Measurements from ENCODE around the gene SCGB3A2.

The SCGB3A2 gene

GRCh38 chr5:147893820-147894219, 15.3 kb downstream of the SCGB3A2 start:
- no peak for DNase-seq
- in situ Hi-C loops (cut with HindIII; ENCODE audit: low pct_ligation_motif_present, low pct_unique_long_range_greater_than_20kb, low sequenced_read_pairs): no loop called here

DNA sequence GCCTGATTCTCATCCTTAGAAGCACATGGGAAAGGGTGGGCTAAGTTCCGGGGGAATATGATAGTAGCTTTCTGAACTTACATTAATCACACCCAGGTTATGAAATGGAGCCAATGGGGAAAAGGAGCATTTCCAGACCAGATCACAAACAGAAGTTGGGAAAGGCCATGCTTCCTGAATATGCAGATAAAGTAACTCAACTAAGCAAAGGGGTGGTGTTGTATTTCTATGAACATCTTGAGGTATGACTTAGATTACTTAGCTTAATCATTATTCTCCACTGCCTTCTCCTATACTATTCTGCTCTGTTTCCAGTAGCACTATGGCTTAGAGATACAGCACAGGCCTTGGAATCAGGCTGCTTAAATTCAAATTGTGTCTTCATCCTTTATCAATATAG, 17.4 kb downstream of the SCGB3A2 start:
- in situ Hi-C loops (cut with HindIII; ENCODE audit: low pct_ligation_motif_present, low pct_unique_long_range_greater_than_20kb, low sequenced_read_pairs): no loop called here
- DNase-seq: no peak

- no peak for DNase-seq
- in situ Hi-C loops (cut with HindIII; ENCODE audit: low pct_ligation_motif_present, low pct_unique_long_range_greater_than_20kb, low sequenced_read_pairs): no loop called here
Observed at GRCh38 chr5:147898875-147899401, 20.4 kb downstream of the SCGB3A2 start.

GRCh38 chr5:147901599-147902039, 23.1 kb downstream of the SCGB3A2 start:
- DNase-seq: no peak
- in situ Hi-C loops (cut with HindIII; ENCODE audit: low pct_ligation_motif_present, low pct_unique_long_range_greater_than_20kb, low sequenced_read_pairs): no loop called here

- in situ Hi-C loops (cut with HindIII; ENCODE audit: low pct_ligation_motif_present, low pct_unique_long_range_greater_than_20kb, low sequenced_read_pairs): no loop called here
- no peak for DNase-seq
Observed at GRCh38 chr5:147902609-147903115, 24.2 kb downstream of the SCGB3A2 start.

GRCh38 chr5:147904110-147904509, 25.6 kb downstream of the SCGB3A2 start:
- in situ Hi-C loops (cut with HindIII; ENCODE audit: low pct_ligation_motif_present, low pct_unique_long_range_greater_than_20kb, low sequenced_read_pairs): no loop called here

DNA sequence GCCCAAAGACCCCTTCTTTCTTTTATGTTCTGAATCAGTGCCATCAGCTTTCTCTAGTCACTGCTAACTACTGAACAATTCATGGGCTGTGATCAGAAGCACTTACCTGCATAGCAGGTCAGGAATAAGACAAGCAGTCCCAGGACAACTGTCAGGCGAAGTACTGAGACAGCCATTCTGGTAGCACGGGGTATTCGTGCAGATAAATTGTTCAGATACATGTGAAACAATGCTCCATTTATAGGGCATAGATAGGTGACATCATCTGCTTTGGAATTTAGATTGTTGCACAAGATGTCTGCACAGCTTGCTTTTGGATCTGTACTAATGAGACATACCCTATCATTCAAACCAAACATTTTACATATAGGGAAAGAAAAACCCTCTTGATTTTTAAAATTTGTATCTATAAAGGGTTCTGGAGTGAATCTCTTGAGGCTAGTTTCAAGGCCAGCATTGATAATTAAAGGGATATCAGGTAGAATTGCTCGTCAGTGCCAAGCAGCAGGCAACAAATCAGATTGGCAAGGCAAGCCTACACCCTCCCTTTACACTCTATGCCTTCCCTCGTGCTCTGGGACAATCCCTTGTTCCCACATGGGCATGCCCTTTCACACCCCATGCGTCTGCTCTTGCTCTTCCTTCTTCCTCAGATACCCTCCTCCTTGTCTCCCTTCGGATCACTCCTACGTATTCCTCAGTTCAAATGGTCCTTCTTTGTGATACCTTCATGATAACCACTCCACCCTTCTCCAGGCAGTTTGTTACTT, 28.0 kb downstream of the SCGB3A2 start, which contains the start of gene C5orf46:
Gene C5orf46, minus strand, starts transcription at position 213 of the 770 bp plus-strand sequence. Its CDS starts 37 bp downstream, at position 176.
- in situ Hi-C loops (cut with HindIII; ENCODE audit: low pct_ligation_motif_present, low pct_unique_long_range_greater_than_20kb, low sequenced_read_pairs): no loop called here
- DNase-seq: no peak

More at GRCh38 chr5:147904110-147904509, 25.6 kb downstream of the SCGB3A2 start:
- no peak for DNase-seq

DNA sequence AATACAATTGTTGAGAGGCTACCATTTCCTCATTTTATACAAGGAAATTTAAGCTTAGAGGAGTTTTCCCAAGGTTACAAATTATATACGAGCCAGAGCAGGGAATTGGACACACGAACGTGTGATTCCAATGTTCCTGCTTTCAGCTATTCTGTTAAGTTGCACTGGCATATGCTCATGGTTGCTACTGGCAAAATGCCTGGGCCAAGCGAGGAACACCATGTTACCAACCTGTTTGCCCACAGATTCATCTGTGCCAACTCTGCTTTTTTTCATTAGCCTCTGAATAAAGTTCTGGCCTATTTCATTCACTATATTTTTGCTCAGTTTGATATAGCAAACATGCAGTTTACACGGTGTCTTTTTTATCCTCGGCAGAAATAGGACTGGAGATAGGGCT, 32.9 kb downstream of the SCGB3A2 start:
- in situ Hi-C loops (cut with HindIII; ENCODE audit: low pct_ligation_motif_present, low pct_unique_long_range_greater_than_20kb, low sequenced_read_pairs): no loop called here
- DNase-seq: no peak

- in situ Hi-C loops (cut with HindIII; ENCODE audit: low pct_ligation_motif_present, low pct_unique_long_range_greater_than_20kb, low sequenced_read_pairs): no loop called here
- DNase-seq: no peak
Observed at GRCh38 chr5:147912011-147912410, 33.5 kb downstream of the SCGB3A2 start.

- in situ Hi-C loops (cut with HindIII; ENCODE audit: low pct_ligation_motif_present, low pct_unique_long_range_greater_than_20kb, low sequenced_read_pairs): no loop called here
- DNase-seq: no peak
Observed at GRCh38 chr5:147913786-147914185, 35.3 kb downstream of the SCGB3A2 start.

- DNase-seq: no peak
- in situ Hi-C loops (cut with HindIII; ENCODE audit: low pct_ligation_motif_present, low pct_unique_long_range_greater_than_20kb, low sequenced_read_pairs): no loop called here
Observed at GRCh38 chr5:147918101-147918685, 39.7 kb downstream of the SCGB3A2 start.

GRCh38 chr5:147918899-147919298, 40.4 kb downstream of the SCGB3A2 start:
- DNase-seq: no peak
- in situ Hi-C loops (cut with HindIII; ENCODE audit: low pct_ligation_motif_present, low pct_unique_long_range_greater_than_20kb, low sequenced_read_pairs): no loop called here

- DNase-seq: no peak
- in situ Hi-C loops (cut with HindIII; ENCODE audit: low pct_ligation_motif_present, low pct_unique_long_range_greater_than_20kb, low sequenced_read_pairs): no loop called here
Observed at GRCh38 chr5:147920420-147921030, 42.0 kb downstream of the SCGB3A2 start.

DNA sequence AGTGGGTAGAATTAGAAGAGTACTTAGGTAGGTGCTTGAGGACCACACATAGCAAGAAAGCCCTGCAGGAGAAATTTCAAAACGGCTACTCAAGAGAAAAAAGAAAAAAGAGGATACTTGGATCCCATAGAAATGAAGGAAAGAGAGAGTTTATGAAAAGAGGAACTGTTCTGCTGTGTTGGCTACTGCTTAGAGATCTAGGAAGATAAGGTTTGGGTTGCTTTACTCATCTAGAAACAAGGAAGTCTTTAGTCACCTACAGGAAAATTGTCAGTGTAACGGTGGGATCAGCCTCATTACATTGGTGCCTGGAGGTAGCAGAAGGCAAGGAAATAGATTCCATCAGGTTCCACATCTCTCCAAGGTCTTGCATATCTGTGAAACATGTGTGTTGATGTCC, 42.6 kb downstream of the SCGB3A2 start:
- in situ Hi-C loops (cut with HindIII; ENCODE audit: low pct_ligation_motif_present, low pct_unique_long_range_greater_than_20kb, low sequenced_read_pairs): no loop called here

GRCh38 chr5:147925020-147925419, 46.5 kb downstream of the SCGB3A2 start:
- DNase-seq: no peak
- in situ Hi-C loops (cut with HindIII; ENCODE audit: low pct_ligation_motif_present, low pct_unique_long_range_greater_than_20kb, low sequenced_read_pairs): no loop called here

More for the DNA sequence above, 42.6 kb downstream of the SCGB3A2 start:
- DNase-seq: no peak

- no peak for DNase-seq
- in situ Hi-C loops (cut with HindIII; ENCODE audit: low pct_ligation_motif_present, low pct_unique_long_range_greater_than_20kb, low sequenced_read_pairs): no loop called here
Observed at GRCh38 chr5:147927901-147928300, 49.4 kb downstream of the SCGB3A2 start.

DNA sequence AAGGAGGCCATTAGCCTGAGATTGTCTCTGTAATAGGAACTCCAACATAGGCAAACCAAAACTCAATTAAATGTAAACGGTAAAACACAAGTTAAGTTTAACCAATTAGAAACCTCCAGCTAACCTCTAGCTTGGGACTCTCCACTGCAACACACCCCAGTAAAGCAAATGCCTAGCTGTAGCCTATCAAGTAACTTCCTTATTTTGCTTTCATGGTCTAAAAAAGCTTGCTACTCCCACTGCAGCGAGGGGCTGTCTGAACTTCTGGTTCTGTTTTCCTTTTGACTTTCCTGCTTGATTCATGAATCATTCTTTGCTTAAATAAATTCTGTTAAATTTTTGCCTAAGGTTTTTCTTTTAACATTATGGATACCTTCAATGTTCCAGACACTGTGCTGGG, 52.3 kb downstream of the SCGB3A2 start:
- DNase-seq: no peak
- in situ Hi-C loops (cut with HindIII; ENCODE audit: low pct_ligation_motif_present, low pct_unique_long_range_greater_than_20kb, low sequenced_read_pairs): no loop called here

All from ACHN (cell line).